HFFc6 (cell line): ENCODE data around the gene TEPSIN. TPM values are rescaled to one million over a fixed set of nuclear protein-coding genes. Genes with fewer than 3 reads are reported as not detected.

Experiments used
- DNase-seq: peaks from one replicate; pipeline ENCODE4 v3.0.0-alpha.2; 2018
- H3K27ac Mint-ChIP-seq: 2 replicates; pipeline ENCODE4 v1.8.0; 2020; ENCODE audit warnings: mild to moderate bottlenecking, mixed read lengths
- H3K27me3 Mint-ChIP-seq: 2 replicates; pipeline ENCODE4 v1.8.0; 2021; ENCODE audit warnings: mild to moderate bottlenecking, moderate library complexity, mixed read lengths; ENCODE audit not compliant: insufficient read depth
- H3K36me3 Mint-ChIP-seq: 2 replicates; pipeline ENCODE4 v1.8.0; 2021; ENCODE audit warnings: low read depth, mixed read lengths
- H3K4me1 Mint-ChIP-seq: 2 replicates; pipeline ENCODE4 v1.8.0; 2020; ENCODE audit warnings: low read depth, mixed read lengths
- H3K4me3 Mint-ChIP-seq: 2 replicates; pipeline ENCODE4 v1.8.0; 2020; ENCODE audit warnings: mild to moderate bottlenecking, moderate library complexity, mixed read lengths
- H3K9me3 Mint-ChIP-seq: 2 replicates; pipeline ENCODE4 v1.8.0; 2020; ENCODE audit warnings: mild to moderate bottlenecking, mixed read lengths
- long read RNA-seq: library from polyadenylated mRNA; unstranded; transcript quantifications from one replicate; pipeline ENCODE4 v2.0.0, GENCODE V29; 2019
- total RNA-seq, 6 experiments: library from RNA; stranded (reverse); fragmentation: NEBNext Ultra II Directional; extraction: Animal tissue kit (Norgen Biotek cat#: 25700); gene quantifications; 2 replicates in 1 of 6; 3 replicates in 5 of 6; pipeline ENCODE4 v1.2.3, GENCODE V29; 2021
- TF ChIP-seq, protein P1 (sequence below): fragments of 200-600 bp; sonication (generic); IDR thresholded peaks from 2 replicates; pipeline ENCODE4 v1.5.0; 2021; ENCODE audit warnings: antibody characterized with exemption, mild to moderate bottlenecking

The TEPSIN gene, protein sequence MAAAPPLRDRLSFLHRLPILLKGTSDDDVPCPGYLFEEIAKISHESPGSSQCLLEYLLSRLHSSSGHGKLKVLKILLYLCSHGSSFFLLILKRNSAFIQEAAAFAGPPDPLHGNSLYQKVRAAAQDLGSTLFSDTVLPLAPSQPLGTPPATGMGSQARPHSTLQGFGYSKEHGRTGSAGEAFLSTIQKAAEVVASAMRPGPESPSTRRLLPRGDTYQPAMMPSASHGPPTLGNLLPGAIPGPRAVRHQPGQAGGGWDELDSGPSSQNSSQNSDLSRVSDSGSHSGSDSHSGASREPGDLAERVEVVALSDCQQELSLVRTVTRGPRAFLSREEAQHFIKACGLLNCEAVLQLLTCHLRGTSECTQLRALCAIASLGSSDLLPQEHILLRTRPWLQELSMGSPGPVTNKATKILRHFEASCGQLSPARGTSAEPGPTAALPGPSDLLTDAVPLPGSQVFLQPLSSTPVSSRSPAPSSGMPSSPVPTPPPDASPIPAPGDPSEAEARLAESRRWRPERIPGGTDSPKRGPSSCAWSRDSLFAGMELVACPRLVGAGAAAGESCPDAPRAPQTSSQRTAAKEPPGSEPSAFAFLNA
- 10 to 100 TPM; 16.2 to 22.5 (median 19.0) TPM for total RNA-seq
- long read RNA-seq, partial matches to known transcripts: 0 of 2 reads
- long read RNA-seq, other reads (novel, unspliced or antisense): 1 of 2 reads

DNA sequence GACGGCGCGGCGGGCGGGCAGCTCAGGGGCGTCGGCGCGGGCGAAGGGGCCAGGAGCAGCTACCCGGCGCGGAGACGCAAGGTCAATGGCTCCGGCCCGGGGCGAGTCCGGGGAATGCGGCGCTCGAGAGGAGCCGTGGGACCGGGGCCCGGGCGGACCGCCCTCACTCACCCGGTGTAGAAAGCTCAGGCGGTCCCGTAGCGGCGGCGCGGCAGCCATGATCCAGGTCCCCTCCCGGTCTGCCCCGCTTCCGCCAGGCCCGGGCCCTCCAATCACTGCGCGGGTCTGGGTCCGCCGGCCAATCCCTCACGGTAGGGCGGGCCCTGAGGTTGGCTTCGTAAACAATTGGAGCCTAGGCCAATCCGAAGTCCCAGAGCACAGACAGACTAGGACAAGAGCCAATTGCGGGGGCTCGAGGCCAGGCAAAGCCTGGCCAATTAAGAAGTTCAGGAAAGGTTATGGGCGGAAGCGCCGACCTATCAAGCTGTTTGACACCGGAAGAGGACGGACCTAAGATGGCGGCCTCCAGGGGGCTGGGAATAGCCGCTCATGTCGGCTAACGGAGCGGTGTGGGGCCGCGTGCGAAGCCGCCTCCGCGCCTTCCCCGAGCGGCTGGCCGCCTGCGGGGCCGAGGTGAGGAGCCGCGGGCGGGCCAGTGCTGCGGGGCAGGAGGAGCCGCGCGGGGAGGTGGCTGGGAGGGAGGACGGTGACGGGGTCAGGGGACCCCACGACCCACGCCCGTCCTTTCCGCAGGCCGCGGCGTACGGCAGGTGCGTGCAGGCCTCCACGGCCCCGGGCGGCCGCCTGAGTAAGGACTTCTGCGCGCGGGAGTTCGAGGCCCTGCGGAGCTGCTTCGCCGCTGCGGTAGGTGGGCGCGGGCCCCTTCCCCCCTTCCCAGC lies at the start of gene TEPSIN, which contains the start of gene NDUFAF8:
Gene TEPSIN, minus strand, starts transcription at position 241 of the 899 bp plus-strand sequence. Its CDS starts 22 bp downstream, at position 219.
Gene NDUFAF8, plus strand, starts transcription at position 504 of the 899 bp plus-strand sequence. Its CDS starts 46 bp downstream, at position 550.
- peaks cover 6% of the 10 kb centered on the region for H3K27me3 Mint-ChIP-seq
- H3K4me1 Mint-ChIP-seq: peaks cover 27% of the 10 kb centered on the region
- H3K27ac Mint-ChIP-seq: peak within 1 kb of the TSS; percentile 93
- H3K4me3 Mint-ChIP-seq: peak within 1 kb of the TSS; percentile 98
- TF ChIP-seq, protein P1, sequence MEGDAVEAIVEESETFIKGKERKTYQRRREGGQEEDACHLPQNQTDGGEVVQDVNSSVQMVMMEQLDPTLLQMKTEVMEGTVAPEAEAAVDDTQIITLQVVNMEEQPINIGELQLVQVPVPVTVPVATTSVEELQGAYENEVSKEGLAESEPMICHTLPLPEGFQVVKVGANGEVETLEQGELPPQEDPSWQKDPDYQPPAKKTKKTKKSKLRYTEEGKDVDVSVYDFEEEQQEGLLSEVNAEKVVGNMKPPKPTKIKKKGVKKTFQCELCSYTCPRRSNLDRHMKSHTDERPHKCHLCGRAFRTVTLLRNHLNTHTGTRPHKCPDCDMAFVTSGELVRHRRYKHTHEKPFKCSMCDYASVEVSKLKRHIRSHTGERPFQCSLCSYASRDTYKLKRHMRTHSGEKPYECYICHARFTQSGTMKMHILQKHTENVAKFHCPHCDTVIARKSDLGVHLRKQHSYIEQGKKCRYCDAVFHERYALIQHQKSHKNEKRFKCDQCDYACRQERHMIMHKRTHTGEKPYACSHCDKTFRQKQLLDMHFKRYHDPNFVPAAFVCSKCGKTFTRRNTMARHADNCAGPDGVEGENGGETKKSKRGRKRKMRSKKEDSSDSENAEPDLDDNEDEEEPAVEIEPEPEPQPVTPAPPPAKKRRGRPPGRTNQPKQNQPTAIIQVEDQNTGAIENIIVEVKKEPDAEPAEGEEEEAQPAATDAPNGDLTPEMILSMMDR: no peak
- H3K9me3 Mint-ChIP-seq: no peaks in the 10 kb centered on the region
- peaks cover 4% of the 10 kb centered on the region; the same call in 1 of the 2 replicates for H3K36me3 Mint-ChIP-seq
- DNase-seq: peak; percentile 99

DNA sequence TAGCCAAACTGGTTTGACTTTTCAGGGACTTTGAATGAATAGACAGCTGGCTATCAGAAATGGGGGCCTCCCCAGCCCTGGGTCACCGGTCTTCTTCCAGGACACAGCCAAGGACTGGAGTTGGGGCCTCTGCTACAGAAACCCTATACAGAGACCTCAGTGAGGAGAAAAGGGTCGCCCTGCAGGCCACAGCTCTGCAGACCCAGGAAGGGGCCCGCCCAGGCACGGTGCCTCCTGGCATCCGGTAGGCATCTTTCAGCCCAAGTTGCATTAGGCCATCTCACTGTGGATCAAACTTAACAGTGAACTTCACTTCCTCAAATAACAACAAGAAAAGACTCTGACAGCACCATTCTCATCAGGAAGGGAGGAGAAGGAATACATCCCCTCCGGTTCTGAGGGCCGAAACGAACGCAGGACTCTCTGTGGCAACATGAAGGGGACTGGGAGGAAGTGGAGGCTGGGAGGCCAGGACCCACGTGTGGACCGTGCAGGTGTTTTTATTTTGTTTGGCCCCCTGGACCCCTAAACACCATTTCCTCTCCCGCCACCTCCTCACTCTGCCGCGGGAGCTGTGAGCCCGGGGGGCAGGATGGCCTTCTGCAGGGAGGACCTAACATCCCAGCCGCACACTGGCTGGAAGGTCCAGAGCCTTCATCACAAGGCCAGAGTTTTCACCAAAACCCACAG lies 49.0 kb upstream of the TEPSIN start:
- peaks cover 7% of the 10 kb centered on the region for H3K4me1 Mint-ChIP-seq
- no peaks in the 10 kb centered on the region for H3K9me3 Mint-ChIP-seq
- no peaks in the 10 kb centered on the region; the same call in 1 of the 2 replicates for H3K27me3 Mint-ChIP-seq
- TF ChIP-seq, protein P1: no peak
- H3K27ac Mint-ChIP-seq: no peak overlapping the region
- no peak for DNase-seq
- H3K36me3 Mint-ChIP-seq: peaks cover 5% of the 10 kb centered on the region; the same call in 1 of the 2 replicates
- no peak overlapping the region for H3K4me3 Mint-ChIP-seq

DNA sequence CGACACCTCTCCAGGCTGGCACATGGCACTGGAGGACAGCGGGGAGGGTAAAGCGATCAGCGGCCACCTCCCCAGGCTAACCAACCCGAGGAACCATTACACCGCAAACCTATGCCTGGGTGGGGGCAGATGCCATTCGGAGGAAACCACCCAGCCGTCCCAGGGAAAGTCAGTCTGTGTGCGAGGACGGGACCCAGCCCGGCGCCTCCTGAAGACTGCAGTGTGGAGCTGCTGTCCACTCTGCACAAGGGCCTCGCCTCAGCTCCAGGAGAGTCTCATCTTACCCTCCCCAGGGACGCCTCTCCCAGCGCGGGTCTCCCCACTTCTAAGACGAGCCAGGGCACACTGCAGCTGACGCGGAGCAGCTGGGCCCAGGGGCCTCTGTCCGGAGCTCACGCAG lies 48.3 kb upstream of the TEPSIN start:
- Mint-ChIP-seq H3K4me1 (peaks cover 7% of the 10 kb centered on the region), H3K27ac (no peak overlapping the region), H3K4me3 (no peak overlapping the region), H3K27me3 (no peaks in the 10 kb centered on the region; the same call in 1 of the 2 replicates), H3K9me3 (no peaks in the 10 kb centered on the region), H3K36me3 (peaks cover 5% of the 10 kb centered on the region; the same call in 1 of the 2 replicates)
- TF ChIP-seq, protein P1: no peak
- DNase-seq: no peak

DNA sequence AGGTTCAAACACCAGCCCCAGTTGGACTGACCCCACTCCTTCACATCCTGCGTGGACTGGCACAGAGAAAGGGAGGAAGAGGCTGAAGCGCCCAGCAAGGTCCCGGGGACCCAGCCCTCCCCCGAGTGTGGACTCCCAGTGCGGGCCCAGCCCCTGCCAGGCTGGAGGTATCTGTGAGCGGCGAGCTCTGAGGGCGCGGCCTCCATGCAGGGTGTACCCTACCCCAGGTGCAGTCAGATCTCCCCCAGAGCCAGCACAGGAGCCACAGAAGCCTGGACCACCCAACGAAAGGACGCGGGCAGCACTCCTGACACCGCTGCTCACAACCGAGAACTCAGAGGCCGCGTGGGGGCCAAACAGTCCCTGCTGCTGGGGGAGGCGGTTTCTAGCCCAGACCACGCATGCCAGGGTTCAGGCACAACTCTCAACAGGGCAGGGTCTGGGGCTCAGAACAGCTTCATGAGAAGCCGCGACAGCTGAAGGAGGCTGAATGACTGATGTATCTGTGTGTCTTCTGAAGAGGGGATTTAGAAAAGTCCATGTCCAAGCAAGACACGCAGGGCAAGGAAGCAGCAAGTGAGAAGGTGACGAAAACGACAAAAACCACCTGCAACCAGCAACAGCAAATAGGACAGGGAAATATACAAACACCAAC lies 47.8 kb upstream of the TEPSIN start:
- Mint-ChIP-seq H3K27me3 (no peaks in the 10 kb centered on the region; the same call in 1 of the 2 replicates), H3K4me1 (peaks cover 7% of the 10 kb centered on the region), H3K36me3 (peaks cover 5% of the 10 kb centered on the region; the same call in 1 of the 2 replicates), H3K27ac (no peak overlapping the region), H3K9me3 (no peaks in the 10 kb centered on the region), H3K4me3 (no peak overlapping the region)
- TF ChIP-seq, protein P1: no peak
- no peak for DNase-seq
